CD4-positive, alpha-beta T cell treated with Interleukin-2 at 100 ng/mL for 4 hours (primary cell): ENCODE results near the gene HOTAIR.

Experiments used
- DNase-seq: peaks from one replicate; pipeline ENCODE4 v3.0.0-alpha.2; 2020; ENCODE audit warnings: low spot score

Gene HOTAIR

GRCh38 chr12:53975064-53975471 is 314 bp upstream of the HOTAIR start:
- no peak for DNase-seq

GRCh38 chr12:53973236-53974042 is 1.3 kb downstream of the HOTAIR start:
- no peak for DNase-seq

- DNase-seq = no peak
These were observed 2.0 kb downstream of the HOTAIR start, which contains the start of gene HOXC11 for GRCh38 chr12:53972722-53973235. Gene HOXC11 (plus strand): TSS chr12:53973126. CDS start chr12:53973242, 116 bp downstream.

- no peak for DNase-seq
These were observed 2.5 kb downstream of the HOTAIR start for GRCh38 chr12:53972152-53972702.

GRCh38 chr12:53971686-53972085 is 3.1 kb downstream of the HOTAIR start:
- DNase-seq = no peak

- DNase-seq = no peak
These were observed 3.6 kb downstream of the HOTAIR start for GRCh38 chr12:53971129-53971528.

- no peak for DNase-seq
These were observed 4.3 kb downstream of the HOTAIR start for GRCh38 chr12:53970451-53970850.

- DNase-seq = no peak
These were observed 5.0 kb downstream of the HOTAIR start for GRCh38 chr12:53969588-53970259.

GRCh38 chr12:53968214-53969127 is 6.3 kb downstream of the HOTAIR start:
- no peak for DNase-seq

- no peak for DNase-seq
These were observed 7.3 kb downstream of the HOTAIR start for GRCh38 chr12:53967421-53967925.

- no peak for DNase-seq
These were observed 8.2 kb downstream of the HOTAIR start for GRCh38 chr12:53966385-53967133.

GRCh38 chr12:53966085-53966384 is 8.7 kb downstream of the HOTAIR start:
- no peak for DNase-seq

- no peak for DNase-seq
These were observed 9.3 kb downstream of the HOTAIR start for GRCh38 chr12:53965281-53966084.

- no peak for DNase-seq
These were observed 10.4 kb downstream of the HOTAIR start for GRCh38 chr12:53964315-53964713.

- DNase-seq = no peak
These were observed 11.1 kb downstream of the HOTAIR start for GRCh38 chr12:53963434-53964314.

GRCh38 chr12:53963005-53963404 is 11.7 kb downstream of the HOTAIR start:
- no peak for DNase-seq

GRCh38 chr12:53961025-53961761 is 13.6 kb downstream of the HOTAIR start:
- DNase-seq = no peak
